Activated T-cell treated with anti-CD3 and anti-CD28 coated beads for 4 hours (primary cell): ENCODE measurements around the gene KCNK4.
"Not testable (repeated sequence)": the region's sequence is repeated elsewhere in the genome, so short reads cannot be mapped to it uniquely, and the experiment has no call there.

Source experiments
- DNase-seq: peaks from one replicate; pipeline ENCODE4 v3.0.0-alpha.2; 2020

Gene KCNK4

GRCh38 chr11:64292460-64293254 is 1.6 kb downstream of the KCNK4 start:
- no peak for DNase-seq

- no peak for DNase-seq
Observed at GRCh38 chr11:64294774-64295173, 3.7 kb downstream of the KCNK4 start.

GRCh38 chr11:64295760-64296159 is 4.7 kb downstream of the KCNK4 start:
- DNase-seq, result no peak

GRCh38 chr11:64296236-64296635 is 5.1 kb downstream of the KCNK4 start:
- DNase-seq, result no peak

GRCh38 chr11:64296830-64297698 is 6.0 kb downstream of the KCNK4 start:
- DNase-seq, result no peak

- DNase-seq, result no peak
Observed at GRCh38 chr11:64297699-64298358, 6.7 kb downstream of the KCNK4 start.

- DNase-seq, result no peak
Observed at GRCh38 chr11:64298966-64299846, 8.1 kb downstream of the KCNK4 start.

GRCh38 chr11:64299847-64300648 is 8.9 kb downstream of the KCNK4 start, which contains the start of gene CATSPERZ:
Gene CATSPERZ (plus strand): TSS chr11:64300358. CDS start chr11:64300411, 53 bp downstream.
- DNase-seq, result no peak

- DNase-seq, result no peak
Observed at GRCh38 chr11:64303109-64304031, 12.3 kb downstream of the KCNK4 start.

GRCh38 chr11:64304032-64304315 is 12.9 kb downstream of the KCNK4 start:
- no peak for DNase-seq

- peak; percentile 94 for DNase-seq
Observed at GRCh38 chr11:64304316-64305072, 13.4 kb downstream of the KCNK4 start.

- DNase-seq, result peak; percentile 100
Observed at GRCh38 chr11:64305075-64305690, 14.1 kb downstream of the KCNK4 start, which contains the start of gene ESRRA. Gene ESRRA (plus strand): TSS chr11:64305524. CDS start chr11:64307180, 1,656 bp downstream.

- peak; percentile 62 for DNase-seq
Observed at GRCh38 chr11:64305691-64306562, 14.8 kb downstream of the KCNK4 start.

- no peak for DNase-seq
Observed at GRCh38 chr11:64306563-64306875, 15.4 kb downstream of the KCNK4 start.

GRCh38 chr11:64306876-64307622 is 15.9 kb downstream of the KCNK4 start:
- DNase-seq, result no peak

GRCh38 chr11:64307795-64308194 is 16.7 kb downstream of the KCNK4 start:
- not testable (repeated sequence) for DNase-seq

- no peak for DNase-seq
Observed at GRCh38 chr11:64312947-64313346, 21.8 kb downstream of the KCNK4 start.
